ENCODE data around the gene RPS6KB1.
"Not testable (repeated sequence)": the region's sequence is repeated elsewhere in the genome, so short reads cannot be mapped to it uniquely, and the experiment has no call there.

Gene RPS6KB1

DNA sequence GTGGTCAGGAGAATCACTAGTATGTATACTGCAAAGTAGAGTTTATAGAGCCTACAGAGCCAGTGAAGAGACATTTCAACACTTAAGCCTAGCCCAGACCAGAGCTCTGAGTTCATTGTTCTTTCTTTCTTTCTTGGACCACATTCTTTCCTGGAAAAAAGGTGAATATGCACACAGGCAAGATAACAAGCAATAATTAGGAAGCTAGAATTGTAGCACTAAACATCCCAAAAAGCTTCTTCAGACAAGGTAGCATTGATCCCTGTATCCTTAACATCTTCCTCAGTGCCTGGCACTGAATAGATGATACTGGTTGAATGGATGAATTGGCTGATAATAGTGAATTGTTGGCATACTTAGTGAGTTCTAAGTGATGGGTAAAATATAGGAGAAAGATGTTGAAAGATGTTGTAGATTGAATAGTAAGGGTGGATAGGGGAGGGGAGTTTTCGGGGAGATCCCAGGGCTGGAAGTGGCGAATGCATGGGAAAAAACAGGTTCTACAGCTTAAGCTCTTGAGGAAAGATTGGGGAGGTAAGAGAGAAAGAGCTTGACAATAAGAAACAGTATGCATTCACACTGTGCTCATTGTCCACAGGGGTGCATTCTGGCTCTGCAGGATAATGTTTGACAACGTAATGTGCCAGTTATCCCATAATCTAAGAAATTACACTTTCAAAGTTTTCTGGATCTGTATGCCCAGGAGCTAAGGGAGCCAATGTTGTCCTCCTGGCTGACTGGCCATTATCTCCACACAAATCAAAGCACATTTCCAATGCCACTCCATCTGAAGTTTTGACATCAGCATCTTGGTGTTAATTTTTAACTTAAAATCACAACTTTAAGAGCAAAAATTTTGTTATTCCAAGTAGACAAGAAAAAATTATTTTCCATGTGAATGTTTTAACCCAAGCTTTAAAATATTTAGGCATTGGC, 35.8 kb upstream of the RPS6KB1 start:
- Mint-ChIP-seq H3K4me3 (no peak overlapping the region), H3K36me3 (ENCODE audit: low read depth) (peaks cover 12% of the 10 kb centered on the region), H3K27ac (no peak overlapping the region), H3K9me3 (no peaks in the 10 kb centered on the region), H3K4me1 (ENCODE audit: low read depth) (peaks cover 21% of the 10 kb centered on the region), H3K27me3 (ENCODE audit: low read depth) (no peaks in the 10 kb centered on the region)
- no peak for DNase-seq (ENCODE audit: low spot score)

DNA sequence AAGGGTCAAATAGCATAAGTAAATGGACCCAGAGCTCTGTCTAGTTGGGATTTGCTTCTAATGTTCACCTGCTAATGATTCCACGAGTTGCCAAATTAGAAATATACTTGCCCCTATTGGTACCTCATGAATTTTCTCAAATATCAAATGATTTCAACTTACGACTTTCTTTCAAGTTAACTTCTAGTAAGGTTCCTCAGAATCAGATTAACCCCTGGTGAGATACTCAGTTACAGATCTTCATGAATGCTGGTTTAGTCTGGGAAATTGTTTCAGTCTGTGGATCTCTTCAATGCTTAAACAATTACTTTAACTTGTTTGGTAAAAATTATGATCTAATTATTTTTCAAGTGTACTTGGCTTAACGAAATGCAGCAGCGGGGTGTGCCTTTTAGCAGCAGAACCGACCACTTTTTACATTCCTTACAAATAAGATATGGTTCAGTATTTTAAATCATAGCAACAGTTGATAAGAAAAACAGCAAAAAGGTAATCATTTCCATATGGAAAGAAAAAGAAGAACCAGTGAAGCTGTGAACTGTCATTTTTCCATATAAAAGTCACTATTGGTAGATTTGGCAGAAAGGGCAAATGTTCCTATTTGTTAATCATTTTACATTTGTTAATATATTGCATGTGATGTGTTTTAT, 34.6 kb upstream of the RPS6KB1 start:
- H3K4me3 Mint-ChIP-seq: no peak overlapping the region
- H3K27ac Mint-ChIP-seq: no peak overlapping the region
- no peaks in the 10 kb centered on the region for H3K9me3 Mint-ChIP-seq
- H3K36me3 Mint-ChIP-seq (ENCODE audit: low read depth): peaks cover 14% of the 10 kb centered on the region
- DNase-seq (ENCODE audit: low spot score): no peak
- H3K4me1 Mint-ChIP-seq (ENCODE audit: low read depth): peaks cover 15% of the 10 kb centered on the region
- no peaks in the 10 kb centered on the region for H3K27me3 Mint-ChIP-seq (ENCODE audit: low read depth)

GRCh38 chr17:59858932-59859331, 34.0 kb upstream of the RPS6KB1 start:
- no peaks in the 10 kb centered on the region for H3K9me3 Mint-ChIP-seq
- no peak for DNase-seq (ENCODE audit: low spot score)
- H3K36me3 Mint-ChIP-seq (ENCODE audit: low read depth): peaks cover 18% of the 10 kb centered on the region
- no peak overlapping the region for H3K4me3 Mint-ChIP-seq
- H3K4me1 Mint-ChIP-seq (ENCODE audit: low read depth): peaks cover 13% of the 10 kb centered on the region
- no peak overlapping the region for H3K27ac Mint-ChIP-seq
- no peaks in the 10 kb centered on the region for H3K27me3 Mint-ChIP-seq (ENCODE audit: low read depth)

GRCh38 chr17:59859444-59860025, 33.4 kb upstream of the RPS6KB1 start:
- Mint-ChIP-seq H3K27me3 (ENCODE audit: low read depth) (no peaks in the 10 kb centered on the region), H3K9me3 (no peaks in the 10 kb centered on the region), H3K27ac (no peak overlapping the region), H3K4me1 (ENCODE audit: low read depth) (peaks cover 13% of the 10 kb centered on the region), H3K36me3 (ENCODE audit: low read depth) (peaks cover 18% of the 10 kb centered on the region), H3K4me3 (no peak overlapping the region)
- no peak for DNase-seq (ENCODE audit: low spot score)

- DNase-seq (ENCODE audit: low spot score): no peak
- Mint-ChIP-seq H3K4me1 (ENCODE audit: low read depth) (peaks cover 4% of the 10 kb centered on the region), H3K27ac (no peak overlapping the region), H3K27me3 (ENCODE audit: low read depth) (no peaks in the 10 kb centered on the region), H3K4me3 (no peak overlapping the region), H3K9me3 (no peaks in the 10 kb centered on the region), H3K36me3 (ENCODE audit: low read depth) (peaks cover 20% of the 10 kb centered on the region)
Measured at GRCh38 chr17:59863616-59864015, 29.3 kb upstream of the RPS6KB1 start.

- DNase-seq (ENCODE audit: low spot score): no peak
- Mint-ChIP-seq H3K4me1 (ENCODE audit: low read depth) (no peaks in the 10 kb centered on the region), H3K9me3 (no peaks in the 10 kb centered on the region), H3K36me3 (ENCODE audit: low read depth) (peaks cover 15% of the 10 kb centered on the region), H3K4me3 (no peak overlapping the region), H3K27me3 (ENCODE audit: low read depth) (no peaks in the 10 kb centered on the region), H3K27ac (no peak overlapping the region)
Measured at GRCh38 chr17:59869941-59870218, 23.0 kb upstream of the RPS6KB1 start.

DNA sequence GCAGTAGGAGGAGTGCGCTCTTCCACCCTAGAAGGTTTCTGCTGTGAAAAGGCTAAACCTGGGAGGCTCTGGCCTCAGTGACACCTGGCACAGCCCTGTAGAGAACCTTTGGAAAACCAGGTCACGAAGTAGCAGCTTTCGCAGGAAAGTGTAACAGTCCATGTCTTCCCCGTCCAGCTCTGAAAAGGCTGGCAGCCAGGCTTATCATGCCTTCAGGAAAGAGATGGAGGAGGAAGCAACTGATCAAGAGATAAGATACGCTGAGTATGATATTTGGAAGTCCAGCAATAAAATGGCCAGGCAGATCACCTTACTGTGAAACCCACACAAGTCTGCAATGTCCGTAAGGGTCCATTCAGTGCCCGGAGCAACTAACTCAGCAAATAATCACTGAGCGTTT, 22.4 kb upstream of the RPS6KB1 start:
- Mint-ChIP-seq H3K4me3 (no peak overlapping the region), H3K27ac (no peak overlapping the region)

DNA sequence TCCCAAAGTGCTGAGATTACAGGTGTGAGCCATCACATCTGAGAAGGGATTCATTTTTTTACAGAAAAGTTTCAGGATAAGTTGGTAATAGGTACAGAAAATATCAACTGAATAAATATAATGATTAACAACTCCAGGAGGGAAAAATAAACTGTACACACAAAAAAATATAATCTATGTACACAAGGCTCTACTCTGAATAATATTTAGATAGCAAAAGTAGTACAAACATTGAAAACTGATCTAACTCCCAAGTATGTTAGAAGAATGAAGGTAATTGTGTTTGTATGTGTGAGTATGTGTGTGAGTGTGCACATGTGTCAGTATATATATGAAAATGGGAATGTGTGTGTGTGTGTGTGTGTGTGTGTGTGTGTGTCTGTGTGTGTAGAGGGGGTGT, 20.6 kb upstream of the RPS6KB1 start:
- no peaks in the 10 kb centered on the region for H3K27me3 Mint-ChIP-seq (ENCODE audit: low read depth)
- peaks cover 20% of the 10 kb centered on the region for H3K36me3 Mint-ChIP-seq (ENCODE audit: low read depth)
- no peaks in the 10 kb centered on the region for H3K4me1 Mint-ChIP-seq (ENCODE audit: low read depth)
- H3K27ac Mint-ChIP-seq: peak overlapping the region; percentile 34
- H3K4me3 Mint-ChIP-seq: no peak overlapping the region
- DNase-seq (ENCODE audit: low spot score): no peak
- H3K9me3 Mint-ChIP-seq: no peaks in the 10 kb centered on the region

More for the DNA sequence above, 22.4 kb upstream of the RPS6KB1 start:
- Mint-ChIP-seq H3K27me3 (ENCODE audit: low read depth) (no peaks in the 10 kb centered on the region), H3K36me3 (ENCODE audit: low read depth) (peaks cover 14% of the 10 kb centered on the region), H3K9me3 (no peaks in the 10 kb centered on the region), H3K4me1 (ENCODE audit: low read depth) (no peaks in the 10 kb centered on the region)
- no peak for DNase-seq (ENCODE audit: low spot score)

GRCh38 chr17:59873414-59873813, 19.5 kb upstream of the RPS6KB1 start:
- not testable (repeated sequence) for H3K27me3 Mint-ChIP-seq (ENCODE audit: low read depth); DNase-seq (ENCODE audit: low spot score); H3K4me3 Mint-ChIP-seq; H3K27ac Mint-ChIP-seq; H3K9me3 Mint-ChIP-seq; H3K4me1 Mint-ChIP-seq (ENCODE audit: low read depth)
- H3K36me3 Mint-ChIP-seq (ENCODE audit: low read depth): peaks cover 28% of the 10 kb centered on the region

GRCh38 chr17:59874376-59874775, 18.5 kb upstream of the RPS6KB1 start:
- Mint-ChIP-seq H3K36me3 (ENCODE audit: low read depth) (peaks cover 28% of the 10 kb centered on the region), H3K4me1 (ENCODE audit: low read depth) (no peaks in the 10 kb centered on the region), H3K9me3 (no peaks in the 10 kb centered on the region)

DNA sequence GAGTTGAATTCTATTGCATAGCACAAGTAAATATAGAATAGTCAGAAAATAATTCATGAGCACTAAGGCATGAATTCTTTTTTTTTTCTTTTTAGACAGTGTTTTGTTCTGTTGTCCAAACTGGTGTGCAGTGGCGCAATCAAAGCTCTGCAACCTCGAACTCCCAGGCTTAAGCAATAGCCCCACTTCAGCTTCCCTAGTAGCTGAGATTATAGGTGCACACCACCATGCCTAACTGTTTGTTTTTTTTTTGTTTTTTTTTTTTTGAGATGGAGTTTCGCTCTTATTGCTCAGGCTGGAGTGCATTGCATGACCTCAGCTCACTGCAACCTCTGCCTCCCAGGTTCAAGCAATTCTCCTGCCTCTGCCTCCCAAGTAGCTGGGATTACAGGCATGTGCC, 16.8 kb upstream of the RPS6KB1 start:
- H3K4me3 Mint-ChIP-seq: no peak overlapping the region
- no peaks in the 10 kb centered on the region for H3K27me3 Mint-ChIP-seq (ENCODE audit: low read depth)
- H3K36me3 Mint-ChIP-seq (ENCODE audit: low read depth): peaks cover 32% of the 10 kb centered on the region
- no peak for DNase-seq (ENCODE audit: low spot score)
- H3K9me3 Mint-ChIP-seq: no peaks in the 10 kb centered on the region
- H3K4me1 Mint-ChIP-seq (ENCODE audit: low read depth): no peaks in the 10 kb centered on the region
- no peak overlapping the region for H3K27ac Mint-ChIP-seq

More at GRCh38 chr17:59874376-59874775, 18.5 kb upstream of the RPS6KB1 start:
- Mint-ChIP-seq H3K27ac (no peak overlapping the region), H3K27me3 (ENCODE audit: low read depth) (no peaks in the 10 kb centered on the region), H3K4me3 (no peak overlapping the region)
- DNase-seq (ENCODE audit: low spot score): no peak

GRCh38 chr17:59877965-59878364, 15.0 kb upstream of the RPS6KB1 start:
- H3K4me3 Mint-ChIP-seq: no peak overlapping the region
- no peaks in the 10 kb centered on the region for H3K27me3 Mint-ChIP-seq (ENCODE audit: low read depth)
- peaks cover 26% of the 10 kb centered on the region for H3K36me3 Mint-ChIP-seq (ENCODE audit: low read depth)

DNA sequence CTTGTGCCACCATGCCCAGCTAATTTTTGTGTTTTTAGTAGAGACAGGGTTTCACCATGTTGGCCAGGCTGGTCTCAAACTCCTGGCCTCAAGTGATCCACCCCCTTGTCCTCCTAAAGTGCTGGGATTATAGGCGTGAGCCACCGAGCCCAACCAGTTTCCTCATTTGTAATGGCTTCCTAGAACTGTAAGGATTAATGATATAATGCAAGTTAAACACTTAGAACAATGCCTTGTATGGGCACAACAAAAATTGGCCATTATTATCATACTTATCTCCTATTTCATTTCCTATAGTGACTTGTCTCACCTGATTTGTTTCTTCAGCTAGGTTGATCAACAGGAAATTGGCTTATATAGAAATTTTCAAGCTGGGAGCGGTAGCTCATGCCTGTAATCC, 14.3 kb upstream of the RPS6KB1 start:
- Mint-ChIP-seq H3K4me3 (no peak overlapping the region), H3K9me3 (no peaks in the 10 kb centered on the region), H3K4me1 (ENCODE audit: low read depth) (no peaks in the 10 kb centered on the region), H3K36me3 (ENCODE audit: low read depth) (peaks cover 26% of the 10 kb centered on the region), H3K27me3 (ENCODE audit: low read depth) (no peaks in the 10 kb centered on the region), H3K27ac (no peak overlapping the region)
- no peak for DNase-seq (ENCODE audit: low spot score)

More at GRCh38 chr17:59877965-59878364, 15.0 kb upstream of the RPS6KB1 start:
- H3K4me1 Mint-ChIP-seq (ENCODE audit: low read depth): no peaks in the 10 kb centered on the region
- DNase-seq (ENCODE audit: low spot score): no peak
- H3K27ac Mint-ChIP-seq: no peak overlapping the region
- no peaks in the 10 kb centered on the region for H3K9me3 Mint-ChIP-seq

DNA sequence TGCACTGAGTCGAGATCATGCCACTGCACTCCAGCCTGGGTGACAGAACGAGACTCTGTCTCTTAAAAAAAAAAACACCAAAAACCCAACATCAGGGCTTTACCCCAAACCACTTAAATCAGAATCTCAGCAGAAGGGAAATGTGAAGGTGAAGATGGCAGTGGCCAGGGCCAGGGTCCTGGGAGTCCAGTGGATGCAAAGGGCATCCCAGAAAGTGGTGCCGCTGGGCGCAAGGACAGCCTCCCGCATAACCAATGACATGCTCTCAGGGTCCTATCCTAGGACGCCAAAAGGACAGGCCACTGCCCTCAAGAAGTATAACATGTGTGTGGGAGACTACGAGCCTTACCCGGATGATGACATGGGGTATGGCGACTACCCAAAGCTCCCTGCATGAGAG, 8.1 kb upstream of the RPS6KB1 start:
- Mint-ChIP-seq H3K36me3 (ENCODE audit: low read depth) (peaks cover 27% of the 10 kb centered on the region), H3K27ac (no peak overlapping the region), H3K27me3 (ENCODE audit: low read depth) (no peaks in the 10 kb centered on the region), H3K4me1 (ENCODE audit: low read depth) (peaks cover 8% of the 10 kb centered on the region), H3K4me3 (no peak overlapping the region), H3K9me3 (no peaks in the 10 kb centered on the region)
- no peak for DNase-seq (ENCODE audit: low spot score)
